SK-N-SH treated with all-trans-retinoic acid at 6 μM for 48 hours (cell line): Measurements from ENCODE around the gene CENPK.

ENCODE experiments used
- ATAC-seq: fragments of 200-7000 bp; cut with Tn5 transposase; 3 replicates; pipeline ENCODE4 v1.9.1; 2020; ENCODE audit warnings: mild to moderate bottlenecking, moderate library complexity
- ARNTL ChIP-seq: fragments of 450-650 bp; formaldehyde crosslinking; IDR thresholded peaks from 2 replicates; pipeline ENCODE4 v1.5.0; 2020; ENCODE audit warnings: low read depth, mild to moderate bottlenecking, moderate library complexity, borderline replicate concordance
- BACH2 ChIP-seq: fragments of 250-450 bp; sonication (Bioruptor Pico); IDR thresholded peaks from 2 replicates; pipeline ENCODE4 v1.9.0; 2021; ENCODE audit warnings: mild to moderate bottlenecking, borderline replicate concordance
- CREB5 ChIP-seq: fragments of 250-450 bp; sonication (Bioruptor Pico); IDR thresholded peaks from 2 replicates; pipeline ENCODE4 v1.5.1; 2020; ENCODE audit warnings: low read depth, mild to moderate bottlenecking, moderate library complexity
- CSDC2 ChIP-seq: fragments of 250-450 bp; sonication (Bioruptor Pico); IDR thresholded peaks from 2 replicates; pipeline ENCODE4 v1.5.0; 2020; ENCODE audit warnings: mild to moderate bottlenecking, moderate library complexity
- ESRRG ChIP-seq: fragments of 250-450 bp; sonication (Bioruptor Pico); IDR thresholded peaks from 2 replicates; pipeline ENCODE4 v1.6.1; 2021; ENCODE audit warnings: mild to moderate bottlenecking
- GLIS3 ChIP-seq: fragments of 250-450 bp; sonication (Bioruptor Pico); IDR thresholded peaks from 2 replicates; pipeline ENCODE4 v1.5.0; 2020; ENCODE audit warnings: mild to moderate bottlenecking, moderate library complexity
- ISL1 ChIP-seq: fragments of 250-450 bp; sonication (Bioruptor Pico); IDR thresholded peaks from 2 replicates; pipeline ENCODE4 v2.1.2; 2022; ENCODE audit warnings: mild to moderate bottlenecking, moderate library complexity
- OSR1 ChIP-seq: fragments of 250-450 bp; sonication (Bioruptor Pico); IDR thresholded peaks from 2 replicates; pipeline ENCODE4 v1.8.0; 2022; ENCODE audit warnings: moderate library complexity, mild to moderate bottlenecking, inconsistent platforms
- PPARA ChIP-seq: fragments of 250-450 bp; sonication (Bioruptor Pico); IDR thresholded peaks from 2 replicates; pipeline ENCODE4 v1.5.0; 2020; ENCODE audit warnings: mild to moderate bottlenecking, borderline replicate concordance
- RARB ChIP-seq: fragments of 250-450 bp; sonication (Bioruptor Pico); IDR thresholded peaks from 2 replicates; pipeline ENCODE4 v1.8.0; 2021; ENCODE audit warnings: mild to moderate bottlenecking, moderate library complexity
- SNAI2 ChIP-seq: fragments of 250-450 bp; sonication (Bioruptor Pico); IDR thresholded peaks from 2 replicates; pipeline ENCODE4 v1.5.0; 2020; ENCODE audit warnings: mild to moderate bottlenecking, moderate library complexity
- TCF4 ChIP-seq: fragments of 250-450 bp; sonication (Bioruptor Pico); IDR thresholded peaks from 2 replicates; pipeline ENCODE4 v1.8.0; 2021; ENCODE audit warnings: mild to moderate bottlenecking, moderate library complexity, borderline replicate concordance
- TOX ChIP-seq: fragments of 250-450 bp; sonication (Bioruptor Pico); IDR thresholded peaks from 2 replicates; pipeline ENCODE4 v1.8.0; 2021; ENCODE audit warnings: mild to moderate bottlenecking, moderate library complexity, borderline replicate concordance
- TSHZ2 ChIP-seq: fragments of 250-450 bp; sonication (Bioruptor Pico); IDR thresholded peaks from 2 replicates; pipeline ENCODE4 v1.5.0; 2020; ENCODE audit warnings: mild to moderate bottlenecking, moderate library complexity
- ZC3H10 ChIP-seq: fragments of 250-450 bp; sonication (Bioruptor Pico); IDR thresholded peaks from 2 replicates; pipeline ENCODE4 v1.5.1; 2021; ENCODE audit warnings: mild to moderate bottlenecking, moderate library complexity
- ZFP3 ChIP-seq: fragments of 250-450 bp; sonication (Bioruptor Pico); IDR thresholded peaks from 2 replicates; pipeline ENCODE4 v1.5.0; 2020; ENCODE audit warnings: mild to moderate bottlenecking, moderate library complexity
- ZFP30 ChIP-seq: fragments of 450-650 bp; formaldehyde crosslinking; IDR thresholded peaks from 2 replicates; pipeline ENCODE4 v1.5.0; 2022; ENCODE audit warnings: mild to moderate bottlenecking, moderate library complexity
- ZNF70 ChIP-seq: fragments of 450-650 bp; formaldehyde crosslinking; IDR thresholded peaks from 2 replicates; pipeline ENCODE4 v1.5.0; 2020; ENCODE audit warnings: mild to moderate bottlenecking, moderate library complexity
- ZNF8 ChIP-seq: fragments of 450-650 bp; formaldehyde crosslinking; IDR thresholded peaks from 2 replicates; pipeline ENCODE4 v1.5.0; 2020; ENCODE audit warnings: mild to moderate bottlenecking, moderate library complexity
- TF ChIP-seq, protein P1 (sequence below): fragments of 250-450 bp; sonication (Bioruptor Pico); IDR thresholded peaks from 2 replicates; pipeline ENCODE4 v1.8.0; 2020; ENCODE audit warnings: mild to moderate bottlenecking, moderate library complexity, borderline replicate concordance

The CENPK gene

GRCh38 chr5:65512170-65512937 lies 50.6 kb downstream of the CENPK start:
- no peak for ATAC-seq
- TF ChIP-seq ESRRG (CRISPR knock-in tag) = no peak
- TF ChIP-seq RARB (CRISPR knock-in tag) = no peak
- TF ChIP-seq OSR1 (CRISPR knock-in tag) = no peak
- no peak for TF ChIP-seq ZFP30
- TF ChIP-seq ZFP3 (CRISPR knock-in tag) = no peak
- TF ChIP-seq, protein P1, sequence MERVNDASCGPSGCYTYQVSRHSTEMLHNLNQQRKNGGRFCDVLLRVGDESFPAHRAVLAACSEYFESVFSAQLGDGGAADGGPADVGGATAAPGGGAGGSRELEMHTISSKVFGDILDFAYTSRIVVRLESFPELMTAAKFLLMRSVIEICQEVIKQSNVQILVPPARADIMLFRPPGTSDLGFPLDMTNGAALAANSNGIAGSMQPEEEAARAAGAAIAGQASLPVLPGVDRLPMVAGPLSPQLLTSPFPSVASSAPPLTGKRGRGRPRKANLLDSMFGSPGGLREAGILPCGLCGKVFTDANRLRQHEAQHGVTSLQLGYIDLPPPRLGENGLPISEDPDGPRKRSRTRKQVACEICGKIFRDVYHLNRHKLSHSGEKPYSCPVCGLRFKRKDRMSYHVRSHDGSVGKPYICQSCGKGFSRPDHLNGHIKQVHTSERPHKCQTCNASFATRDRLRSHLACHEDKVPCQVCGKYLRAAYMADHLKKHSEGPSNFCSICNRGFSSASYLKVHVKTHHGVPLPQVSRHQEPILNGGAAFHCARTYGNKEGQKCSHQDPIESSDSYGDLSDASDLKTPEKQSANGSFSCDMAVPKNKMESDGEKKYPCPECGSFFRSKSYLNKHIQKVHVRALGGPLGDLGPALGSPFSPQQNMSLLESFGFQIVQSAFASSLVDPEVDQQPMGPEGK (CRISPR knock-in tag) = no peak
- TF ChIP-seq TSHZ2 = no peak
- TF ChIP-seq ZNF8 (CRISPR knock-in tag) = no peak
- TF ChIP-seq CREB5 = no peak
- TF ChIP-seq ARNTL (CRISPR knock-in tag) = no peak
- TF ChIP-seq TOX (CRISPR knock-in tag) = no peak

DNA sequence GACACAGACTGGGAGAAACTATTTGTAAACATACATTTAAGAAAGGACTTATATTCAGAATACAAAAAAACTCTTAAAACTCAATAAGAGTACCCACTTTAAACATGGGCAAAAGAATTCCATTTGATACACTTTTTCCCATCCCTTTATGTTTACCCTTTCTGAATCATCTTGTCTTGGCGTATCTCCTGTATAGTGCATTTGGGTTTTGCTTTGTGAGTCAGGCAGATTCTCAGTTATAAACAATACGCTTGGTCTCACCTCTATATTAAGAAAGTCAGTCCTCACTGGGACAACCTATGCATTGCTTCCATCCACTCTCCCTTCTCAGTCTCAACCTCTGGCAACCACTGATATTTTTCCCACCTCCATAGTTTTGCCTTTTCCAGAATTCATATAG lies 54.0 kb downstream of the CENPK start:
- no peak for ATAC-seq
- TF ChIP-seq GLIS3 (no peak), ISL1 (no peak), ZC3H10 (CRISPR knock-in tag) (no peak), PPARA (no peak), RARB (CRISPR knock-in tag) (no peak), ARNTL (CRISPR knock-in tag) (no peak), BACH2 (CRISPR knock-in tag) (no peak), OSR1 (CRISPR knock-in tag) (no peak), ESRRG (CRISPR knock-in tag) (no peak), CREB5 (no peak), TCF4 (CRISPR knock-in tag) (no peak), TSHZ2 (no peak), CSDC2 (CRISPR knock-in tag) (no peak), ZFP30 (no peak), ZNF70 (CRISPR knock-in tag) (no peak), SNAI2 (CRISPR knock-in tag) (no peak)
- TF ChIP-seq, protein P1 (CRISPR knock-in tag) = no peak
